ENCODE results near the gene RAB37. TPM values are rescaled to one million over a fixed set of nuclear protein-coding genes. Genes with fewer than 3 reads are reported as not detected.

RAB37 gene
- total and polyA plus RNA-seq, 9 of the 15 experiments (the other 6 are each of a cell fraction or from before 2014, with no cell fraction given) = 0.03 to 0.27 (median 0.11) TPM; not detected in 4

- 0 out of 2 replicates have a peak, but pooled peaks have one; percentile 21 for TF ChIP-seq CXXC5 (CRISPR knock-in tag; IDR thresholded peaks at IDR 0.05)
- TF ChIP-seq ZBTB7A (IDR thresholded peaks at IDR 0.05; ENCODE audit: borderline replicate concordance, control insufficient read depth, low read depth, low read length) = peak; percentile 59; the same call in 1 of the 2 replicates
- TF ChIP-seq MTA3 (IDR thresholded peaks at IDR 0.05; ENCODE audit: borderline replicate concordance) = no peak
- no peak for TF ChIP-seq PHB (CRISPR knock-in tag; IDR thresholded peaks at IDR 0.05)
- no peak for TF ChIP-seq ZNF3 (CRISPR knock-in tag; IDR thresholded peaks at IDR 0.05)
- TF ChIP-seq CEBPZ (IDR thresholded peaks at IDR 0.05; ENCODE audit: borderline replicate concordance, low read depth, low read length) = no peak
- TF ChIP-seq ZNF253 (CRISPR knock-in tag; conservative IDR thresholded peaks at IDR 0.05) = no peak
- TF ChIP-seq ZNF23 (CRISPR knock-in tag; IDR thresholded peaks at IDR 0.05) = no peak
- no peak for TF ChIP-seq BRCA1 (IDR thresholded peaks at IDR 0.05)
- TF ChIP-seq BRCA1 (CRISPR knock-in tag; IDR thresholded peaks at IDR 0.05) = no peak
- TF ChIP-seq NFE2 (IDR thresholded peaks at IDR 0.05; ENCODE audit: low read depth) = no peak
- no peak for TF ChIP-seq ZNF77 (CRISPR knock-in tag; IDR thresholded peaks at IDR 0.05)
- TF ChIP-seq, protein P1, sequence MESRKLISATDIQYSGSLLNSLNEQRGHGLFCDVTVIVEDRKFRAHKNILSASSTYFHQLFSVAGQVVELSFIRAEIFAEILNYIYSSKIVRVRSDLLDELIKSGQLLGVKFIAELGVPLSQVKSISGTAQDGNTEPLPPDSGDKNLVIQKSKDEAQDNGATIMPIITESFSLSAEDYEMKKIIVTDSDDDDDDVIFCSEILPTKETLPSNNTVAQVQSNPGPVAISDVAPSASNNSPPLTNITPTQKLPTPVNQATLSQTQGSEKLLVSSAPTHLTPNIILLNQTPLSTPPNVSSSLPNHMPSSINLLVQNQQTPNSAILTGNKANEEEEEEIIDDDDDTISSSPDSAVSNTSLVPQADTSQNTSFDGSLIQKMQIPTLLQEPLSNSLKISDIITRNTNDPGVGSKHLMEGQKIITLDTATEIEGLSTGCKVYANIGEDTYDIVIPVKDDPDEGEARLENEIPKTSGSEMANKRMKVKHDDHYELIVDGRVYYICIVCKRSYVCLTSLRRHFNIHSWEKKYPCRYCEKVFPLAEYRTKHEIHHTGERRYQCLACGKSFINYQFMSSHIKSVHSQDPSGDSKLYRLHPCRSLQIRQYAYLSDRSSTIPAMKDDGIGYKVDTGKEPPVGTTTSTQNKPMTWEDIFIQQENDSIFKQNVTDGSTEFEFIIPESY (CRISPR knock-in tag; IDR thresholded peaks at IDR 0.05) = no peak
- TF ChIP-seq CBX2 (IDR thresholded peaks at IDR 0.05; ENCODE audit: insufficient read depth, low read length, poor library complexity, severe bottlenecking) = no peak
- no peak for TF ChIP-seq TAF15 (IDR thresholded peaks at IDR 0.05; ENCODE audit: low read depth, low read length)
- no peak for TF ChIP-seq NFYB (IDR thresholded peaks at IDR 0.05; ENCODE audit: extremely low read depth, insufficient read length)
- no peak for TF ChIP-seq GABPA (tag; conservative IDR thresholded peaks at IDR 0.05; ENCODE audit: low read depth)
- no peak for TF ChIP-seq PHB2 (IDR thresholded peaks at IDR 0.05; ENCODE audit: low read depth)
- no peak for TF ChIP-seq HDAC6 (IDR thresholded peaks at IDR 0.05; ENCODE audit: low read depth, low read length)
- 0 out of 2 replicates have a peak, but pooled peaks have one; percentile 20 for TF ChIP-seq ZBTB17 (CRISPR knock-in tag; IDR thresholded peaks at IDR 0.05)
- no peak for TF ChIP-seq SMAD1 (IDR thresholded peaks at IDR 0.05; ENCODE audit: low read depth, low read length, partially characterized antibody)
- TF ChIP-seq ZNF263 (CRISPR knock-in tag; IDR thresholded peaks at IDR 0.05; ENCODE audit: borderline replicate concordance) = no peak
Observed at GRCh38 chr17:74736513-74737298, at the start of gene RAB37 (continued).

All from K562 (cell line).